GM23248 (cell line): Measurements from ENCODE around the gene SEC16A.

Source experiments
- EZH2 ChIP-seq: fragments of 200-600 bp; sonication (generic); IDR thresholded peaks from 2 replicates; pipeline ENCODE4 v1.6.1; 2018; ENCODE audit warnings: antibody characterized with exemption, mild to moderate bottlenecking; ENCODE audit not compliant: insufficient read depth, poor library complexity, severe bottlenecking
- EZH2phosphoT487 ChIP-seq: fragments of 200-600 bp; sonication (generic); IDR thresholded peaks from 2 replicates; pipeline ENCODE4 v1.6.1; 2018; ENCODE audit warnings: antibody characterized with exemption, moderate library complexity, mild to moderate bottlenecking, low read depth; ENCODE audit not compliant: insufficient read depth

DNA sequence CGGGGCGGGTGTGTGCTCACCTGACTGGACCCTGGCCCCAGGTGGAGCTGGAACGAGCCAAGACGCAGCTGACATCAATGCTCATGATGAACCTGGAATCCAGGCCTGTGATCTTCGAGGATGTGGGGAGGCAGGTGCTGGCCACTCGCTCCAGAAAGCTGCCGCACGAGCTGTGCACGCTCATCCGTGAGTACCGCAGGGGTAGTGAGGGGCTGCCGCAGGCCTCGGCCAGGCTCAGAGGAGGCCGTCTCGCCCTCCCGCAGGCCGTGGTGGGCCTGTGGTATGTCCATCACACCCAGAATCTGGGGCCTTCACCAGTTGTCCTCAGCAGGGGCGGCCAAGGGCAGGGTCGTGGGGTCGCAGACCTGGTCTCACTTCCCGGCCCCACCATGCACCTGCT is 61.0 kb downstream of the SEC16A start:
- TF ChIP-seq EZH2phosphoT487 (no peak), EZH2 (no peak)
